Activated CD4-positive, CD25-positive, alpha-beta regulatory T cell (primary cell): ENCODE measurements around the gene PTPN14.

Experiments used
- DNase-seq, 4 experiments: peaks; one replicate each; lab custom pipeline; 2025; lab: John Stamatoyannopoulos, UW

The PTPN14 gene

DNA sequence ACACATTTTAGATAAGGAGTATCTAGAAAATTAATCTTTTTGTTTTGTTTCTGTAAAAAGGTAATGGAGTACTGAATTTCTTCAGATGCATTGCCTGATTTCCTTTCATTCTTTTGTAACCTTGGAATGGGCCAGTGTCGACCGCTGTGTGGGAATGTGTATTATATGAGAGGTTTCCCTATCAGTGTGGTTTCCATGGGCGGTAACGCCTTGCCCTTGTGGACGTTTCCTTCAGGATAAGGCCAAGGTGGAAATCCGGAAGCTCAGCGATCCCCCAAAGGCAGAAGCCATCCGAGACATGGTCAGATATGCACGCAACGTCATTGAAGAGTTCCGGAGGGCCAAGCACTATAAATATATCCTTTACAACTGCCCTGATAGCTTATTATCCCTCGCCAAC is 220.7 kb downstream of the PTPN14 start:
- no peak for DNase-seq

DNA sequence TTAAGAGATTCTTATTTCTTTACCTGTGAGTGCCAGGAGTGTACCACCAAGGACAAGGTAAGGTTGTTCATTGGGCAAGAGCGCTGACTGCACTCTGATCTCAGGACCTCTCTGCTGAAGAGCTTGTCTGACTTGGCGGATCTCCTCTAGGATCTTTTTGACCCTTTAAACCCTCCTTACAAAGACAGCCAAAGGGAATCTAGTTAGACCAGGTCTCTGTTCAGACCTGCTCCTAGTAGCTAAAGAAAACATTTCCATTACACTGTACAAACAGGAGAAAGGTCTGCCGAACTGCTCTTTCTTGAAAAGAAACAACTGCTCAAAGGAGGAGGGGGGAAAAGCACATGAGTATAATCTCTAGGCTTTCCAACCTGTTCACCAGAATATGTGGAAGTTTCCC is 221.2 kb downstream of the PTPN14 start:
- DNase-seq = no peak

GRCh38 chr1:214329470-214330220 is 221.8 kb downstream of the PTPN14 start:
- DNase-seq = no peak

GRCh38 chr1:214328770-214329469 is 222.5 kb downstream of the PTPN14 start:
- peak; percentile 48 to 56 (median 52) for DNase-seq

- DNase-seq = no peak
These were observed 223.9 kb downstream of the PTPN14 start for GRCh38 chr1:214327514-214327913.

DNA sequence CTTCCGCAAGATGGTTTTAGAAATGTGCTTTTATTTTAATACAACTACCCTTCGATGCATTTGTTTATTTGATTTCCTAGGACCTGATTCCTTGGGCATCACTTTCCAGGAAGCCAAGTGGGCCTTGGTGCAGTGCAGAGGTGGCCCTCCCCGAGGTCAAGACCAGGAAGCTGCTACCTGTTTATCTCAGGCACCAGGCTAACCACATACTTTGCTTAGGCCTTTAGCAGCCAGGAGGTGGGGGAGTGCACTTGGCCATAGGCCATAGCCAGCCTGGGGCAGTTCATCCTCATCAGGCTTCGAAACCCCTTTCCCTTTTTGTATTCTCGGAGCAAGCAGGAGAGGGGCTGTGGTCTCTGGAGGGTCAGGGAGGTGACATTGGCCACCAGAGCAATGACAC is 225.0 kb downstream of the PTPN14 start:
- no peak for DNase-seq

DNA sequence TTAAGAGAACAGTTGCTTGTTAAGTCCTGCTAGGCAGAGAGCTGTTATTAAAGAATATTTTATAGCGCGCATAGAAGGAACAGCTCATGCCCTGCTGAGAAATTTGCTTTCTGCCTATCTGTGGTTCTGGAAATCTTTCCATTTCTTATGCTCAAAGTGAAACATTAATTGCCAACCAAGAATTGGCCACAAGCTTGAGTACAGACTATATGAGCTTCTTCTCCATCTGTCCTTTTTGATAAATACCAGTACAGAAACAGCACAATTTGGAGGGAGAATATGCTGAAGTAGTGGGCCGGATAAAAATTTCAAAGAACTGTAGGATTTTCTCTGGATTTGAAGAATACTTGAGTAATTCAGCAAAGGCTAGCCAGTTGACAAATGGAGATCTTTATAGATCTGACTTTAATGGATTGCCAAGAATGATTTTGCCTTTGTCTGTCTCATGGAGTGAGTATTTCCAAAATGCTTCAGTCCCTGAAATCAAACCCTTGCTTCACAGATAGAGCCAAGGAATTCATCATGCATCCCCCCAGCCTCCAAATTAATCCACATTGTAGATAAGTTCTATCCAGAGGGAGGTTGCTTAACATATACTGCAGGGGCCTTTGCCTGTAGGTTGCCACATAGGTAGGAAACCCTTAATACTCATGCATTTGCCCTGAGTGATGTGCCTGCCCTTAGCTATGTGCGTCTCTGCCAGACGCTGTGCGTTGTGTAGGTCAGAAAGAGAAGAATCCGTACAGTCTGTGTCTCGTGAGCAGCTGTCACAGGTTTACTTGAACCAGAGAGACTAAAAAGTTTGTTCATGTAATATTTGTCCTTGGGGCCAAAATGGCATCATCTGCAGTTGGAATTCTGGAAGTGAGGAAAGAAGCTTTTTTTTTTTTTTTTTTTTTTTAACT is 226.3 kb downstream of the PTPN14 start:
- no peak for DNase-seq

- no peak for DNase-seq
These were observed 229.5 kb downstream of the PTPN14 start for GRCh38 chr1:214321705-214322453.

DNA sequence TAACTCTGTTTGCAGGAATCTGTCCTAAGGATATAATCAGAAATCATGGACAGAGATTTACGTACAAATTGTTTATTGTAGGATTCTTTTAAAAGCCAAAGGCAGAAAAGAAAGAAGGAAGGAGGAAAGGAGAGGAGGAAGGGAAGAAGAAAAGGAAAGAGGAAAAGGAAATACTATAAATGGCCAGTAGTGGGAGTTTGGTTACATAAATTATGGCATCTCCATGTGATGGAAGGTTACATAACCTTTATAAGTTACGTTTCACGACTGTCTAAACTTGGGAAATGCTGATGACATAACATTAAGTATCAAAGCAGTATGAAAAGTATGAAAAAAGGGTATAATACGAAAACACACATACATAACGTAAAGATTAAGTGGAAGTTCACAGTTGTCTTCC is 231.5 kb downstream of the PTPN14 start:
- no peak for DNase-seq

DNA sequence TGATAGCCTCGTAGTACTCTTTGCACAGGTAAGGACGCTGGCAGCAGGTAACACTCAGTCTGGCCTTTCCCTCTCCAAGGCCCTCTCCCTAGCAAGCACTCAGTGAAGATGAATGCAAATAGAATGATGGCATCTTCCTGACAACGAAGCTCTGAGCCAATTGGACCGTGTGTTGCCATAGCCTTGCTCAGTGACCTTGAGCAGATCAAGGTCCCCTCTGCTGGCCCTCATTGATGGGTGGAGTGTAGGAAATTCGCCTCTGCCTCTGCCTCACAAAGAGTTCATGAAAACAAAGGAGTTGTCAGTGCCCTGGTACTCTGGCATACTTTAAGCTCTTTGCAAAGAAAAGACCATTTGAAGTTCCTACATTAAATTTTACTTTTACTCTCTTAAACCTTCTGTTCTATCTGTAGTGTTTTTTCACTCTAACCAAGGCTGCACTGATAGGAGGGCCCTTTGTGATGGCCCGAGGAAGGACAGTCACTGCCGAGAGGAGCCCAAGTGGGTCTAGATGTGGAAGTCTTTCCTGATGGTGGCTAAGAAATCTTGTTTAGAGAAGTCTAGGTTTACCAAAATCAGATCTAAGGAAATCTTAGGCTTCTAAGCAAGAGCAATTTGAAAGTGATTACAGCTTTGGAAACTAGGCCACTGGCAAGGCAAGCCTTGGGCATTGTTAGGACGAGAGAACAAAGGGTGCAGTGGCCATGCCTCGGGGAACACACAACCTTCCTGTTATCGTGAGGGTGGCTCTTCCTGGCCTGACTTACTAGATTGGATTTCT is 232.3 kb downstream of the PTPN14 start:
- no peak for DNase-seq

- DNase-seq = no peak
These were observed 233.0 kb downstream of the PTPN14 start for GRCh38 chr1:214318356-214318755.

- DNase-seq = no peak
These were observed 233.7 kb downstream of the PTPN14 start for GRCh38 chr1:214317734-214318133.

- no peak for DNase-seq
These were observed 234.1 kb downstream of the PTPN14 start for GRCh38 chr1:214317300-214317699.

GRCh38 chr1:214316593-214316992 is 234.8 kb downstream of the PTPN14 start:
- DNase-seq = no peak

DNA sequence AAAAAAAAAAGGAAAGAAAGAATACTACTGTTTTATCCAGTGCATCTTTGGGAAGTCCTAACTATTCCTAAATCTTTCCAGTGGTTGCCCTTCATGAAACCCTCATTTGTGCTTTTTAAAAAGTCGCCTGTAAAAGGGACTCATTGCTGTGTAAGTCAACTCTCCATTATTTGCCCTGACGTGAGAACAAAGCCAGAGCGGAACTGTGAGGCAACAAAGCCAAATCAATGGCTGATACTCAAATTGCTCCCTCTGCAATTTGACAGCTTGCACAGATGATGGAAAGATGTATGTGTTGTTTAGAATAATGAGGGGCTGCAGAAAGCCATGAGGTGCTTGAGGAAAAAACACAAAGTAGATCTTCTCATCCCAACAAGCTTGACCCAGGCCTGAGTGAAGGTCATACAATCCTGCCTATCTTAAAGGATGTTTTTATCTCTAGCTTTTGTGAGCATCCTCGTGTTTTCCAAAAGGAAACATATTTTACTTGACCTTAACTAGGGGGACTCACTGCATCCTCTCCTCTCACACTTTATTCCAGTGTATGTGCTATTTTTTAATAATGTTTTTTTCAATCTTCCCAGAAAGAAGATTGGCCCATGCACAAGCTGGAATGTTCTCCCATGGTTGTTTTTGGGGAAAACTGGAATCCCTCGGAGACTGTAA is 237.1 kb downstream of the PTPN14 start:
- DNase-seq = no peak

DNA sequence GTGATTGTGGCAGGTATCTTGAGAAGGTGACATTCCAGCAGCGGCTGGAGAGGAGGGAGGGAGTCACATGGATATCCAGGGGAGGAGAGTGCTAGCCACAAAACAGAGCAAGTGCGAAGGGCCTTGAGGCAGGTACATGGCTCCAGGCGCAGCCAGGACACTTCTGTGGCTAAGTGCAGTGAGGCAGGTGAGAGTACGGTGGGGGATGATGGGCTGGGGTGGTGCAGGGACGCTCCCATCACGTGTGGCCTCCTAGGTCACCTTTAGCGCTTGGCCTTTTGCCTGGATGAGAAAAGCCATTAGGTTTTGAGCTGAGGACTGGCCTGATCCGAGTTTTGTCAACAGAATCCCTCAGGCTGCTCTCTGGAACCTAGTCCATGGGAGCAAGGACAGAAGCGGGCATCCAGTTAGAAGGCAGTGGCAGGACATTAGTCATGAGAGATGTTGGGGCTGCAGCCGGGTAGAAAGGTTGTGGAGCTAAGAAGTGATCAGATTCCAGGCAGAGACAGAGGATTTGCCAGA is 238.8 kb downstream of the PTPN14 start:
- no peak for DNase-seq

DNA sequence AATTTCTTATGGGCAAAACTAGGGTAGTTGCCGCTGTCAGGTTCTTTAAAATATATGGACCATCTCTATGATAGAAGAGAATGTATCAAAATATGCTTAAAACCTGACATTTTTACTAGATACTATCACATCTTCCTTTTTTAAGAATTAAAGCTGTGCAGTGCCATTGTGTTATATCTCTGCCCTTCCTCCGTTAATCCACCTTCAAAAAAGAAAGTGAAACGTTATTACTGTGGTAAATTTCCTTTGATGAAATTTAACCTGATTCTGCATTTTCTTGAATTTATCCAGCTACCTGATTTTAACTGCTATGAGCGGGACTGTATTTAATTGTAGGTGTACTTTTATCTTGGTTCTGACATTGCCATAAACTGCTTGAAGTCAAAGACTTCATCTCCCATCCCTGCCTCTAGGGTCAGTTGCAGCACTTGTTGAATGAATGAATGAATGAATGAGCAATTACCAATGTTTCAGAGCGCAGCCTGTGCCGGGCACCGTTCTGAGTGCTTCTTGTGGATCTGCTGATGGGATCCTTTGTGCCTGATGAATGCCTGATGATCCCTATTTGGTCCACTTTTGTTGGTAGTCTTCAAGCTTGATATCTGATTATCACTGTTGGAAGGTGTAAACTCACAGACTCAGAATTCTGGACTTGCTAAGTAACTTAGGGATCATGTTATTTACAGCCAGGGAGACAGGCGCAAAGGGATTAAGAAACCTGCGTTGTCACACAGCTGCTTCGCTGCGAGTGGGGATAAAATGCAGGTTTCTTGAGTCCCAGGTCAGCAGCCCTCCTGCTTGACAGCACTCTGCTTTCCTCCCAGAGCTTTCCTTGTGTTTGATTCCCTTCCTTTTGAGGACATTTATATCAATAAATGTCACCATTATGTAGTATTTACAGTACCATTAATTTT is 240.4 kb downstream of the PTPN14 start:
- DNase-seq = no peak

DNA sequence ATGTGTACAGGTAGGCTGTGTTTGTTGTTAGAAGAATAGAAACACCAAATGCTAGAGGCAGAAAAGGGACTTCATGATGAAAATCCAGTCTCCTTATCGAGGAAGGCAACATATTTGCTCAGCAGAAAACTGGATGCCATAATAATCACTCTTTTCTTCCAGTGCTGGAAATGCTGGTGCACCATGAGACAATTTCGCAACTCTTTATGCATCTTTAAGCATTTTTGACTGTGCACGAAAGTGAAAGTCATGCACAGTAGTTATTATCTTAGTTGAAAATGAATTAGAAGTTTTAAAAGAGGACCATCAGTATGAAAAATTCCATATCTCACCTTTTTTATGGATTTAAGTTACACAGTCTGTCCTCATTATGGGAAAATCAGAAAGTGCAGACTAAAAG is 241.4 kb downstream of the PTPN14 start:
- no peak for DNase-seq

DNA sequence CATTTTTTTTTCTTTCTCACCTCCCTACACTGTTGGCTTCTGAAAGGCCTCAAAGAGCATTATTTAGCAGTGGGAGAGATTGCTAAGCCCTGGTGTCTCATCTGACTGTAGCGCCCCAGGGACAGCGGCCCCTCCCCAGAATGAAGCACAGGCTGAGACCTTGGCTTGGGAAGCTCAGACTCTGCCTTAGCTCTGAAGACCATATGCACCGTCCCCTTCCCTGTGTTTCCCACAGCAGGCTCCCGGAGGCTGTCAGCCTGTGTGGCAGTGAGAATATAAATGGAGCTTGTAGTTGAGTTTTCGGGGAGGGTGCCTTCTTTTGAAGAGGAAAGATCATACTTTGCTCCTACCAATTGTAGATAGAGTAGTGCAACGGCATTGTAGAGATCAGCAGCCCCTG is 245.1 kb downstream of the PTPN14 start:
- no peak for DNase-seq
